HG02981 (cell line): ENCODE measurements around the gene CUL9.

ENCODE experiments used
- ATAC-seq: cut with Tn5 transposase; IDR thresholded peaks from one replicate; pipeline ENCODE4 v1.9.1; 2021; ENCODE audit warnings: mild to moderate bottlenecking, moderate library complexity; ENCODE audit not compliant: unreplicated experiment

Gene CUL9

DNA sequence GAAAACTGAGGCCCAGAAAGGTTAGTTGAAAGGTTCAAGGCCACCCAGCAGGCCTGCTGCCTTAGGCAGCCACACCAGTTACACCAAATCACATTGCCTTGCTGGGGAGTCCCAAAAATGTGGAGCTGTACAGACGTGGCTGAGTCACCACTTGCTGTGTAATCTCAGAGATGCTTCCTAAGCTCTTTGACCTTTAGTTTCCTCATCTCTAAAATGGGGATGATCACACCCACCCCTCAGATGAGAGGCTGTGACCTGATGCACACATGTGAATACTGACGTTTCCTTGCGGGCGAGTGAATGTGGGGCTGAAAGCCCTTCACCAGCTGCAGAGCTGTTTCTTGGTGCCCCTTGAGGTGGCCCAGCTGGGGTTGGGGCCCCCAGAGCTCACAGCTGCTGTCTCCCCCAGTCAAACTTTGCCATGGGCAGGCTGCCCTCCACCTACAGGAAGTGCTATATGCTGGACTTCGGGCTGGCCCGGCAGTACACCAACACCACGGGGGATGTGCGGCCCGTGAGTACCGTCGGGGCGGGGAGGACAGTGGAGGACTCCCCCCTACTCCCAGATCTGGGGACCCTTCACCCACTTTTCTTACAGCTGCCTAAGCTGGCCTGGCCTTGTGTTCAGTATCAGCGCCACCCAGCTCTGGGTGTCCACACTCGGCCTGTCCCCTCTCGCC lies 72.3 kb downstream of the CUL9 start:
- ATAC-seq, result no peak

DNA sequence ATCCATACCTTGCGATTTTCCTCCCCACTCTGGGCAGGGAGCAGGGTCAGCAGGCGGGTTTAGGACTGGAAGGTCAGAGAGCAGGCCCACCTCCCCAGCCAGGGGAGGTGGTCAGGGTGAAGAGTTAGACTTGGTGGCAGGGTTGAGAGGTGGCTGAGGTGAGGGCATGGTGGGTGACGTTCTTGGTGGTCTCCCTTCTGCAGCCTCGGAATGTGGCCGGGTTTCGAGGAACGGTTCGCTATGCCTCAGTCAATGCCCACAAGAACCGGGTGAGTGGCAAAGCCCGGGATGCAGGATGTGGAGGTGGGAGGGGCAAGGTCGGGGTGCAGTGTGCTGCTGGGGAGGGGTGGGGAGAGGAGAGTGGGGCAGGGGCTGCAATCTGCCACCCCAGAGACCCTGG lies 72.8 kb downstream of the CUL9 start:
- no peak for ATAC-seq

DNA sequence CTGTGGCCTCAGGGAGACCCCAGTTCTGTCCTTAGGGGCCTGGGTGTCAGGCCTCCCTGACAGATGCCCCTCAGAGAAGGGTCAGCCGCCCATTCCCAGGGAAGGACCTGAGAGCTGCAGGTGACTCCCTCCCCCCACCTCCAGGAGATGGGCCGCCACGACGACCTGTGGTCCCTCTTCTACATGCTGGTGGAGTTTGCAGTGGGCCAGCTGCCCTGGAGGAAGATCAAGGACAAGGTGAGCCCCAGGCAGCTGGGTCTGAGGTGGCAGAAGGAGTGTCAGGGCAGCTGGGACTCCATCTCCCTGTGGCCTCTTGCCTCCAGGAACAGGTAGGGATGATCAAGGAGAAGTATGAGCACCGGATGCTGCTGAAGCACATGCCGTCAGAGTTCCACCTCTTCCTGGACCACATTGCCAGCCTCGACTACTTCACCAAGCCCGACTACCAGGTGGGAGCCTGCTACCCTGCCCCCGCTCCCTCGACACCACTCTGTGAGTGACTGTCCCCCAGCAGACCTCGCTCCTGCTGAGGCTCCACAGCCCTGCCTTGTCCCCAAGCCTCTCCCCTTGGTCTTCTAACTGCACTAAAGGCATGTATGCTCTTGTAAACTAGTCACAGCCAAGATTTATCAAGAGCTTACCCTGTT lies 73.5 kb downstream of the CUL9 start:
- no peak for ATAC-seq

- ATAC-seq, result no peak
These were observed 74.8 kb downstream of the CUL9 start for GRCh38 chr6:43256670-43257366.

- no peak for ATAC-seq
These were observed 75.6 kb downstream of the CUL9 start for GRCh38 chr6:43257367-43258145.

GRCh38 chr6:43258180-43258579 lies 76.2 kb downstream of the CUL9 start:
- ATAC-seq, result no peak

GRCh38 chr6:43258807-43259686 lies 77.1 kb downstream of the CUL9 start:
- ATAC-seq, result no peak

DNA sequence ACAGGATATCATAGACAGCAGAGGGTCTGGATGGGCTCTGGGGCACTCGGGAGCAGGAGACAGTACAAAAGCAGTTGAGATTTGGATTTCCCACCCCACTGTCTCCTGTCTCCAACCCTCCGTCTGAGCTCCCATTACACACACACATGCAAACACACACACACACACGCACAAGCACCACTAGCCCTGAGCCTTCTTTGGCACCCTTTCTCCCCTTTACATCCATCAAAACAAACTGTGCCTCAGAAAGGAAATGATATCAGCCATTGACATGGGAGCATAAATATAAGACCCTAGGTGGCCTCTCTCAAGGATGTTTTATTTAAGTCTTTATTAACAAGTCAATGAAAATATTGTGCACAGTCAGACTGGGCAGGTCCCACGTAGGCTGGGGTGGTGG lies 78.8 kb downstream of the CUL9 start:
- ATAC-seq, result no peak

GRCh38 chr6:43261198-43261597 lies 79.2 kb downstream of the CUL9 start:
- ATAC-seq, result no peak

DNA sequence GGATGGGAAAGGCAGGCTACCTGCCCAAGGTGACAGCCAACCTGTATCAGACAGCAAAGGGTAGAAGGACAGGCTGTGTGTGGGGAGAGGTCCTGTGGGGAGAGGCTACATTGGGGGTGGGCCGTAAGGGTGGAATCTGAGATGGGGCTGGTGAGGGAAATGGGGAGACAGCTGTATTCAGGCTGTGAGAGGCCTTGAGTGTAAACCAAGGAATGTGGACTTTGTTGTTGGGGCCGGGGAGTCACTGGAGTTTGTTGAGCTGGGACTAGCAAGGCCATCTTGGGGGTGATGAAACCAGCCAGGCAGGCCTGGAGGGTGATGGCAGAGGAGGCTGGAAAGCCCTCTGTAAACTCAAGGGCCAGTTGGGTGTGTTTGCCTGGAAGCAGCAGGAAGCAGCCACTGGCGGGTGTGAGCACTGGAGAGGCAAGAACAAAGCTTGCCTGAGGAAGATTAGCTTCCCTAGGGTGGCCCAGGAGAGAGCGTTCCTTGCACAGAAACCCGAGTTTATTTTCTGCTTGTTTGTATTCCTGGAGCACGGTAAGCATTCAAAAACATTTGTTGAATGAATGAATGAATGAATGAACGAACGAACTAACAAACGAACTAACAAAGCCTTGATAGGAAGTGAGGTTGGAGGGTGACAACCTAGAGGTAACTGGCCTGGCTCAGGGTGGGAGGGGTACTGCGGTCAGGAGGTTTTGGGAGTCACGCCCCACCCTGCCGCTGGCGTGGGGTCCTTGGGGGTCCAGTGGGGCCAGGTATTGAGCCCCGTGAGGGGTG lies 80.2 kb downstream of the CUL9 start:
- ATAC-seq, result no peak

DNA sequence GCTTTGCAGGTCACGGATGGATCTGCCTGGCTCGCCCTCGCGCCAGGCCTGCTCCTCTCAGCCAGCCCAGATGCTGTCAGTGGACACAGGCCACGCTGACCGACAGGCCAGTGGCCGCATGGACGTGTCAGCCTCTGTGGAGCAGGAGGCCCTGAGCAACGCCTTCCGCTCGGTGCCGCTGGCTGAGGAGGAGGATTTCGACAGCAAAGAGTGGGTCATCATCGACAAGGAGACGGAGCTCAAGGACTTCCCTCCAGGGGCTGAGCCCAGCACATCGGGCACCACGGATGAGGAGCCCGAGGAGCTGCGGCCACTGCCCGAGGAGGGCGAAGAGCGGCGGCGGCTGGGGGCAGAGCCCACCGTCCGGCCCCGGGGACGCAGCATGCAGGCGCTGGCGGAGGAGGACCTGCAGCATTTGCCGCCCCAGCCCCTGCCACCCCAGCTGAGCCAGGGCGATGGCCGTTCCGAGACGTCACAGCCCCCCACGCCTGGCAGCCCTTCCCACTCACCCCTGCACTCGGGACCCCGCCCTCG lies 80.9 kb downstream of the CUL9 start:
- ATAC-seq, result no peak

GRCh38 chr6:43263314-43264178 lies 81.5 kb downstream of the CUL9 start:
- ATAC-seq, result peak; percentile 78

DNA sequence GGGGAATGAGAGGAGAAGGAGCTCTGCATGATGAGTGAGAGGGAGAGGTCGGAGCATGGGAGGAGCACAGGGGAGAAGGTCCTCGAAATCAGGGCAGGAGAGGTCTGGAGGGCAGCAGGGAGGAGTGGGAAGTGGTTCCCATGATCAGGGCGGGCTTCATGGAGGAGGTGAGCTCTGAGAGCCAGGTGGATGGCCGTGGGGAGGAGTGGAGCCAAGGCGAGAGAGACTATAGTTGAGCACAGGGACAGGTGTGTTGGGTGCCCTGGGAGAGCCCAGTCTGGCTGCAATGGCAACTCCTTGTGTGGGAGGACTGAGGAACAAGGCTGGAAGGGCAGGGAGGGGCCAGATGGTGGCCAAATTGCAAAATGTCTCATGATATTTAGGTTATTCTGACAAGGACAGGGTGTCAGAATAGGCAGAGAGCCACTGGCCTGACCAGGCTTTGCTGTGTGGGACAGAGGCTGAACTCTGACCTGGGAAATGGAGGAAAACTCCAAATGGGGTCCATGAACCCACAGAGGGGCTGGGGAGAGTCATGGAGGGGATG lies 82.7 kb downstream of the CUL9 start:
- ATAC-seq, result no peak

- no peak for ATAC-seq
These were observed 83.6 kb downstream of the CUL9 start for GRCh38 chr6:43265564-43265963.

DNA sequence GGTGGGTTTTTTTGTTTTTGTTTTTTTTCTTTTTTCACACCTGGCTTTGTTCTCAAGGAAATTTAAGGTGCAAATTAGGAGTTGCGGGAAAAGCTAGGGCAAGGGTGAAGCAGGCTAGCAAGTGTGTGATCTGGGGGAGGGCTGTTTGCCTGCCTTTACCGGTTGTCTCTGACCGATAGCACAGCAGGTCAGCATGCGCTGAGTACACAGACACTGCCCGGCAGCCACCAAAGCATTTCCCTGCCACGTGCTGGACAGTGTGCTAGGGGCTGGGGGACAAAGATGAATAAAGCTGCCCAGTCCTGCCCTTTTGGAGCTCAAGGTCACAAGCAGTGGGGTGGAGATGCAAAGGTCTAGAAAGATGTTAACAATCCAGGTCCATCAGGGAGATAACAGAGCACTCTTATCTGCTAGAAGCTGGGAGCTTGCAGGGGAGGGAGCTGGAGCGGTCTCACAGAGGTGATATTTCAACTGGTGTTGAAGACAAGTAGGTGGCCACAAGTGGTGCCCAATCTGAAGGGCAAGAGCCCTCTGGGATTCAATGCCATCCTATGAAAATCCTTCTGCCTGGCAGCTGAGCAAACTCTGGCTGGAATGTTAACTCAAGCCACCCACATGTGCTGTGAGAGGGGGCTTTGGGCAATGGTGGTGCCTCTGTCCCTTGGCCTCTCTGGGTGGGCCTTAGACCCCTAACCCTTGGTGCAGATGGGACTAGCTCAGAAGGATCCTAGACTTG lies 85.8 kb downstream of the CUL9 start:
- no peak for ATAC-seq

GRCh38 chr6:43268355-43268700 lies 86.3 kb downstream of the CUL9 start:
- no peak for ATAC-seq

- no peak for ATAC-seq
These were observed 86.8 kb downstream of the CUL9 start for GRCh38 chr6:43268782-43269272.
